ENCODE measurements around the gene LONP1. TPM values are rescaled to one million over a fixed set of nuclear protein-coding genes. Genes with fewer than 3 reads are reported as not detected.

LONP1 gene
- total RNA-seq, 5 donors from 2014 or later (not counting 1 experiment from before 2014, with no cell fraction given), result 70.0 to 83.9 (median 81.8) TPM

- H3K27ac ChIP-seq (ENCODE audit: low read length), result no peak overlapping the region
- no peak overlapping the region for H3K4me3 ChIP-seq (ENCODE audit: control insufficient read depth in 1 of 2, extremely low read depth in 1 of 2, low read length in 1 of 2)
- no peaks in the 10 kb centered on the region for H3K9me3 ChIP-seq
- WGBS (ENCODE audit: insufficient coverage), result 83% methylated on average over 4 of the region's 10 CpGs
- Mint-ChIP-seq H3K4me1 (no peaks in the 10 kb centered on the region), H3K27me3 (no peaks in the 10 kb centered on the region), H3K4me3 (no peak overlapping the region), H3K36me3 (peaks cover 46% of the 10 kb centered on the region), H3K9me3 (no peaks in the 10 kb centered on the region), H3K27ac (peak overlapping the region in 1 of 2 donors; percentile 28)
- CTCF ChIA-PET, result interaction anchor here in 1 of 2 donors (0.6 kb wide), 1 partner anchor 103 kb away, joined by 6 read pairs; no protein-coding TSS in a partner anchor
- POLR2A ChIA-PET, result no interaction called here
- H3K27me3 ChIP-seq (replicated peaks in 1 of 2; ENCODE audit: control insufficient read depth in 2 of 2, extremely low read depth in 1 of 2, insufficient read depth in 2 of 2, low read length in 1 of 2), result no peaks in the 10 kb centered on the region
- H3K36me3 ChIP-seq (ENCODE audit: control insufficient read depth in 2 of 2, extremely low read depth in 1 of 2, insufficient read depth in 1 of 2, low read length in 1 of 2), result peaks cover 34 to 82% of the 10 kb centered on the region in 2 donors
- no peak for ATAC-seq (replicated peaks in 1 of 4)
- H3K4me1 ChIP-seq (ENCODE audit: control insufficient read depth in 1 of 2, extremely low read depth in 1 of 2, insufficient read depth in 2 of 2, low read length in 2 of 2), result no peaks in the 10 kb centered on the region
- no peak for DNase-seq
Observed at GRCh38 chr19:5665781-5666513, 54.0 kb downstream of the LONP1 start.

GRCh38 chr19:5664515-5664914 is 55.4 kb downstream of the LONP1 start:
- no peaks in the 10 kb centered on the region for H3K9me3 ChIP-seq
- no peaks in the 10 kb centered on the region for H3K27me3 Mint-ChIP-seq
- no CpG with 5 or more reads among the region's 2 CpGs for WGBS (ENCODE audit: insufficient coverage)
- H3K36me3 ChIP-seq (ENCODE audit: control insufficient read depth in 2 of 2, extremely low read depth in 1 of 2, insufficient read depth in 1 of 2, low read length in 1 of 2), result peaks cover 36 to 91% of the 10 kb centered on the region in 2 donors
- no peaks in the 10 kb centered on the region for H3K27me3 ChIP-seq (replicated peaks in 1 of 2; ENCODE audit: control insufficient read depth in 2 of 2, extremely low read depth in 1 of 2, insufficient read depth in 2 of 2, low read length in 1 of 2)
- no peak overlapping the region for H3K4me3 ChIP-seq (ENCODE audit: control insufficient read depth in 1 of 2, extremely low read depth in 1 of 2, low read length in 1 of 2)
- peaks cover 50% of the 10 kb centered on the region for H3K36me3 Mint-ChIP-seq
- H3K27ac ChIP-seq (ENCODE audit: low read length), result no peak overlapping the region
- H3K4me3 Mint-ChIP-seq, result no peak overlapping the region
- no peak overlapping the region for H3K27ac Mint-ChIP-seq
- H3K9me3 Mint-ChIP-seq, result no peaks in the 10 kb centered on the region
- no peaks in the 10 kb centered on the region for H3K4me1 ChIP-seq (ENCODE audit: control insufficient read depth in 1 of 2, extremely low read depth in 1 of 2, insufficient read depth in 2 of 2, low read length in 2 of 2)
- ATAC-seq (replicated peaks in 1 of 4) (no peak), DNase-seq (no peak)
- no peaks in the 10 kb centered on the region for H3K4me1 Mint-ChIP-seq
- POLR2A ChIA-PET, result no interaction called here
- CTCF ChIA-PET, result no interaction called here

- Histone ChIP-seq H3K9me3 (no peaks in the 10 kb centered on the region), H3K36me3 (ENCODE audit: control insufficient read depth in 2 of 2, extremely low read depth in 1 of 2, insufficient read depth in 1 of 2, low read length in 1 of 2) (peaks cover 36 to 90% of the 10 kb centered on the region in 2 donors), H3K27me3 (replicated peaks in 1 of 2; ENCODE audit: control insufficient read depth in 2 of 2, extremely low read depth in 1 of 2, insufficient read depth in 2 of 2, low read length in 1 of 2) (no peaks in the 10 kb centered on the region), H3K4me1 (ENCODE audit: control insufficient read depth in 1 of 2, extremely low read depth in 1 of 2, insufficient read depth in 2 of 2, low read length in 2 of 2) (no peaks in the 10 kb centered on the region), H3K4me3 (ENCODE audit: control insufficient read depth in 1 of 2, extremely low read depth in 1 of 2, low read length in 1 of 2) (no peak overlapping the region), H3K27ac (ENCODE audit: low read length) (no peak overlapping the region)
- peaks cover 46% of the 10 kb centered on the region for H3K36me3 Mint-ChIP-seq
- H3K4me1 Mint-ChIP-seq, result no peaks in the 10 kb centered on the region
- DNase-seq, result no peak
- H3K27me3 Mint-ChIP-seq, result no peaks in the 10 kb centered on the region
- H3K4me3 Mint-ChIP-seq, result no peak overlapping the region
- H3K9me3 Mint-ChIP-seq, result no peaks in the 10 kb centered on the region
- no peak overlapping the region for H3K27ac Mint-ChIP-seq
- ATAC-seq (replicated peaks in 1 of 4), result no peak
- ChIA-PET POLR2A (no interaction called here), CTCF (no interaction called here)
- 96% methylated on average over 15 of the region's 17 CpGs for WGBS (ENCODE audit: insufficient coverage)
Observed at GRCh38 chr19:5663904-5664303, 56.0 kb downstream of the LONP1 start.

GRCh38 chr19:5661483-5661882 is 58.5 kb downstream of the LONP1 start:
- H3K27me3 ChIP-seq (replicated peaks in 1 of 2; ENCODE audit: control insufficient read depth in 2 of 2, extremely low read depth in 1 of 2, insufficient read depth in 2 of 2, low read length in 1 of 2), result no peaks in the 10 kb centered on the region
- no peak for ATAC-seq (replicated peaks in 1 of 4)
- H3K9me3 Mint-ChIP-seq, result no peaks in the 10 kb centered on the region
- no peaks in the 10 kb centered on the region for H3K27me3 Mint-ChIP-seq
- H3K4me1 ChIP-seq (ENCODE audit: control insufficient read depth in 1 of 2, extremely low read depth in 1 of 2, insufficient read depth in 2 of 2, low read length in 2 of 2), result no peaks in the 10 kb centered on the region
- H3K4me3 ChIP-seq (ENCODE audit: control insufficient read depth in 1 of 2, extremely low read depth in 1 of 2, low read length in 1 of 2), result no peak overlapping the region
- peaks cover 45 to 91% of the 10 kb centered on the region in 2 donors for H3K36me3 ChIP-seq (ENCODE audit: control insufficient read depth in 2 of 2, extremely low read depth in 1 of 2, insufficient read depth in 1 of 2, low read length in 1 of 2)
- POLR2A ChIA-PET, result no interaction called here
- H3K4me3 Mint-ChIP-seq, result no peak overlapping the region
- no peaks in the 10 kb centered on the region for H3K4me1 Mint-ChIP-seq
- peaks cover 44% of the 10 kb centered on the region for H3K36me3 Mint-ChIP-seq
- no peak overlapping the region for H3K27ac ChIP-seq (ENCODE audit: low read length)
- no peak for DNase-seq
- CTCF ChIA-PET, result no interaction called here
- H3K27ac Mint-ChIP-seq, result no peak overlapping the region
- H3K9me3 ChIP-seq, result no peaks in the 10 kb centered on the region
- WGBS (ENCODE audit: insufficient coverage), result 98% methylated on average over 42 of the region's 42 CpGs

DNA sequence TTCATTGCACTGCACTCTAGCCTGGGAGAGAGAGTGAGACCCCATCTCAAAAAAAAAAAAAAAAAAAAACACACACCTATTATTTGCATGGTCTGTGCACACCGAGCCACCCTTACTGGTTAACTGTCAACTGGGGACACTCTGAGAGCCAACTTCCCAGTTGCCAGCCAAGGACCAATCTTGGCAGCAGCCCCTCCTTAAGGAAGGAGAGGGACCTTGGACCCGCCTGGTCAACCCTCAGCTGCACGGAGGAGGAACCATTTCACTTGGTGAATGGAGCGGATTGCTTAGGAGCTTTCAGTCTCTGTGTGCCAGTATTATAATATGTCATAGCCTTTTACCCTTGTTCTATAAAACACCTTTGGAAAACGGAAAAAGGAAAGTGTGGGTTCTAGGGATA is 64.5 kb downstream of the LONP1 start:
- ATAC-seq (replicated peaks in 1 of 4), result no peak
- DNase-seq, result no peak
- Histone ChIP-seq H3K27ac (ENCODE audit: low read length) (no peak overlapping the region), H3K4me3 (ENCODE audit: control insufficient read depth in 1 of 2, extremely low read depth in 1 of 2, low read length in 1 of 2) (no peak overlapping the region), H3K27me3 (replicated peaks in 1 of 2; ENCODE audit: control insufficient read depth in 2 of 2, extremely low read depth in 1 of 2, insufficient read depth in 2 of 2, low read length in 1 of 2) (no peaks in the 10 kb centered on the region), H3K36me3 (ENCODE audit: control insufficient read depth in 2 of 2, extremely low read depth in 1 of 2, insufficient read depth in 1 of 2, low read length in 1 of 2) (peaks cover 58 to 93% of the 10 kb centered on the region in 2 donors), H3K9me3 (no peaks in the 10 kb centered on the region), H3K4me1 (ENCODE audit: control insufficient read depth in 1 of 2, extremely low read depth in 1 of 2, insufficient read depth in 2 of 2, low read length in 2 of 2) (no peaks in the 10 kb centered on the region)
- Mint-ChIP-seq H3K36me3 (peaks cover 52% of the 10 kb centered on the region), H3K4me3 (no peak overlapping the region), H3K4me1 (no peaks in the 10 kb centered on the region), H3K27ac (no peak overlapping the region), H3K9me3 (no peaks in the 10 kb centered on the region), H3K27me3 (no peaks in the 10 kb centered on the region)
- POLR2A ChIA-PET, result no interaction called here
- CTCF ChIA-PET, result interaction anchor here (0.5 to 0.7 kb wide), 2 partner anchors 14 to 725 kb away, joined by 6 to 15 read pairs; no protein-coding TSS in a partner anchor
- 88% methylated on average over 1 of the region's 5 CpGs for WGBS (ENCODE audit: insufficient coverage)

DNA sequence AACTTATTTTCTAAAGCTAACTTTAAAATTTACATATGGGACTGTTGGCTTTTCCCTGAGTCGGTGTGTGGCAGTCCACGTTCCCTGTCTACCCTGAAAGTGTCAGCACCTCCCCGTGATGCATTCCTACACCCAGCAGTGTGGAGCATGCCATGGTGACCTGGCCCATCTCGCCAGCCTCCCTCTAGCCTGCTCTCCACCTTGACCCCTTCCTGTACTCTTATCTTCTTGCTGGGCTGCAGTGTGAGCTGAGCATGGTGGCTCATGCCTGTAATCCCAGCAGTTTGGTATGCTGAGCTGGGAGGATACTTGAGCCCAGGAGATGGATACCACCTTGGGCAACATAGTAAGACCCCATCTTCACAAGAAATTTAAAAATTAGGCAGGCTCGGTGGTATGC is 65.0 kb downstream of the LONP1 start:
- H3K27me3 Mint-ChIP-seq, result no peaks in the 10 kb centered on the region
- no peak overlapping the region for H3K4me3 ChIP-seq (ENCODE audit: control insufficient read depth in 1 of 2, extremely low read depth in 1 of 2, low read length in 1 of 2)
- H3K9me3 ChIP-seq, result no peaks in the 10 kb centered on the region
- ChIA-PET CTCF (interaction anchor here (0.5 to 0.7 kb wide), 3 partner anchors 15 to 725 kb away, joined by 3 to 15 read pairs (median 6); partner anchors contain the start of genes SAFB (in 1 of the 2) and SAFB2 (in 1 of the 2)), POLR2A (no interaction called here)
- H3K4me1 ChIP-seq (ENCODE audit: control insufficient read depth in 1 of 2, extremely low read depth in 1 of 2, insufficient read depth in 2 of 2, low read length in 2 of 2), result no peaks in the 10 kb centered on the region
- H3K4me3 Mint-ChIP-seq, result peak overlapping the region in 1 of 3 donors; percentile 16
- peaks cover 57 to 92% of the 10 kb centered on the region in 2 donors for H3K36me3 ChIP-seq (ENCODE audit: control insufficient read depth in 2 of 2, extremely low read depth in 1 of 2, insufficient read depth in 1 of 2, low read length in 1 of 2)
- ATAC-seq (replicated peaks in 1 of 4), result no peak
- peaks cover 54% of the 10 kb centered on the region for H3K36me3 Mint-ChIP-seq
- DNase-seq, result no peak
- no peak overlapping the region for H3K27ac ChIP-seq (ENCODE audit: low read length)
- no peaks in the 10 kb centered on the region for H3K9me3 Mint-ChIP-seq
- no peaks in the 10 kb centered on the region for H3K4me1 Mint-ChIP-seq
- 95% methylated on average over 4 of the region's 5 CpGs for WGBS (ENCODE audit: insufficient coverage)
- H3K27me3 ChIP-seq (replicated peaks in 1 of 2; ENCODE audit: control insufficient read depth in 2 of 2, extremely low read depth in 1 of 2, insufficient read depth in 2 of 2, low read length in 1 of 2), result no peaks in the 10 kb centered on the region
- H3K27ac Mint-ChIP-seq, result no peak overlapping the region

Data from T-cell (primary cell).